NT2/D1 (cell line): ENCODE results near the gene HINT3.

Source experiments
- YY1 ChIP-seq: IDR thresholded peaks from 2 replicates; pipeline ENCODE4 v1.6.1; 2011; ENCODE audit not compliant: insufficient read length, insufficient read depth
- ZNF274 ChIP-seq: IDR thresholded peaks from 2 replicates; pipeline ENCODE4 v1.6.1; 2011; ENCODE audit warnings: mild to moderate bottlenecking, low read depth, low read length

DNA sequence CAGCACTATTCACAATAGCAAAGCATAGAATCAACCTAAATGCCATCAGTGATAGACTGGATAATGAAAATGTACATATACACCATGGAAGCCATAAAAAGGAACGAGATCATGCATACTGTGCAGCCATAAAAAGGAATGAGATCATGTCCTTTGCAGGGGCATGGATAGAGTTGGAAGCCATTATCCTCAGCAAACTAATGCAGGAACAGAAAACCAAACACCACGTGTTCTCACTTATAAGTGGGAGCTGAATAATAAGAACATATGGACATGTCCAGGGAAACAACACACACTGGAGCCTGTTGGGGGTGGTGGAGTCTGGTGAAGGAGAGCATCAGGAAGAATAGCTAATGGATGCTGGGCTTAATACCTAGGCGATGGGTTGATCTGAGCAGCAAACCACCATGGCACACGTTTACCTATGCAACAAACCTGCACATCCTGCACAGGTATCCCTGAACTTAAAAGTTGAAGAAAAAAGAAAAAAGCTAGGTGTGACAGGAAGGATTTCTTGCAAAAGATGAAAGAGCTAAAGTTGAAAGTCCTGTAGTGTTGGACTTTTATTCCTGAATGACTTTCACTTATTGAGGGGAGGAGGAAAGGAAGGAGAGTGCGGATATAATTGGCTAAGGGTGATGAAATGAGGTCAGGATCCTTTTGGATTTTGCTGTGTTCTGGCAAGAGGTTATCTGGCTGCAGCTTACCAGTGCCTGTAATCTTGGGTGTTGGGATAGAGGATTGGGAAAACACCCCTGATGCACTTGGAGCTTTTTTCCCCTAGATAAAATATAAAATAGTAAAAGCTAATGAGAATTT lies 38.3 kb downstream of the HINT3 start:
- TF ChIP-seq YY1, result no peak
- no peak for TF ChIP-seq ZNF274
